SK-N-SH treated with all-trans-retinoic acid at 6 μM for 48 hours (cell line): ENCODE measurements around the gene SPATA3.

Experiments used
- ATAC-seq: fragments of 200-7000 bp; cut with Tn5 transposase; 3 replicates; pipeline ENCODE4 v1.9.1; 2020; ENCODE audit warnings: mild to moderate bottlenecking, moderate library complexity
- ARNTL ChIP-seq: fragments of 450-650 bp; formaldehyde crosslinking; IDR thresholded peaks from 2 replicates; pipeline ENCODE4 v1.5.0; 2020; ENCODE audit warnings: low read depth, mild to moderate bottlenecking, moderate library complexity, borderline replicate concordance
- BACH2 ChIP-seq: fragments of 250-450 bp; sonication (Bioruptor Pico); IDR thresholded peaks from 2 replicates; pipeline ENCODE4 v1.9.0; 2021; ENCODE audit warnings: mild to moderate bottlenecking, borderline replicate concordance
- CSDC2 ChIP-seq: fragments of 250-450 bp; sonication (Bioruptor Pico); IDR thresholded peaks from 2 replicates; pipeline ENCODE4 v1.5.0; 2020; ENCODE audit warnings: mild to moderate bottlenecking, moderate library complexity
- ESRRG ChIP-seq: fragments of 250-450 bp; sonication (Bioruptor Pico); IDR thresholded peaks from 2 replicates; pipeline ENCODE4 v1.6.1; 2021; ENCODE audit warnings: mild to moderate bottlenecking
- ISL1 ChIP-seq: fragments of 250-450 bp; sonication (Bioruptor Pico); IDR thresholded peaks from 2 replicates; pipeline ENCODE4 v2.1.2; 2022; ENCODE audit warnings: mild to moderate bottlenecking, moderate library complexity
- OSR1 ChIP-seq: fragments of 250-450 bp; sonication (Bioruptor Pico); IDR thresholded peaks from 2 replicates; pipeline ENCODE4 v1.8.0; 2022; ENCODE audit warnings: moderate library complexity, mild to moderate bottlenecking, inconsistent platforms
- PPARA ChIP-seq: fragments of 250-450 bp; sonication (Bioruptor Pico); IDR thresholded peaks from 2 replicates; pipeline ENCODE4 v1.5.0; 2020; ENCODE audit warnings: mild to moderate bottlenecking, borderline replicate concordance
- RARB ChIP-seq: fragments of 250-450 bp; sonication (Bioruptor Pico); IDR thresholded peaks from 2 replicates; pipeline ENCODE4 v1.8.0; 2021; ENCODE audit warnings: mild to moderate bottlenecking, moderate library complexity
- SNAI2 ChIP-seq: fragments of 250-450 bp; sonication (Bioruptor Pico); IDR thresholded peaks from 2 replicates; pipeline ENCODE4 v1.5.0; 2020; ENCODE audit warnings: mild to moderate bottlenecking, moderate library complexity
- TCF4 ChIP-seq: fragments of 250-450 bp; sonication (Bioruptor Pico); IDR thresholded peaks from 2 replicates; pipeline ENCODE4 v1.8.0; 2021; ENCODE audit warnings: mild to moderate bottlenecking, moderate library complexity, borderline replicate concordance
- TOX ChIP-seq: fragments of 250-450 bp; sonication (Bioruptor Pico); IDR thresholded peaks from 2 replicates; pipeline ENCODE4 v1.8.0; 2021; ENCODE audit warnings: mild to moderate bottlenecking, moderate library complexity, borderline replicate concordance
- ZC3H10 ChIP-seq: fragments of 250-450 bp; sonication (Bioruptor Pico); IDR thresholded peaks from 2 replicates; pipeline ENCODE4 v1.5.1; 2021; ENCODE audit warnings: mild to moderate bottlenecking, moderate library complexity
- ZFP3 ChIP-seq: fragments of 250-450 bp; sonication (Bioruptor Pico); IDR thresholded peaks from 2 replicates; pipeline ENCODE4 v1.5.0; 2020; ENCODE audit warnings: mild to moderate bottlenecking, moderate library complexity
- ZFP30 ChIP-seq: fragments of 450-650 bp; formaldehyde crosslinking; IDR thresholded peaks from 2 replicates; pipeline ENCODE4 v1.5.0; 2022; ENCODE audit warnings: mild to moderate bottlenecking, moderate library complexity
- ZNF565 ChIP-seq: fragments of 450-650 bp; formaldehyde crosslinking; conservative IDR thresholded peaks from 2 replicates; pipeline ENCODE4 v1.5.0; 2020; ENCODE audit warnings: low read depth, mild to moderate bottlenecking, moderate library complexity
- ZNF70 ChIP-seq: fragments of 450-650 bp; formaldehyde crosslinking; IDR thresholded peaks from 2 replicates; pipeline ENCODE4 v1.5.0; 2020; ENCODE audit warnings: mild to moderate bottlenecking, moderate library complexity
- ZNF8 ChIP-seq: fragments of 450-650 bp; formaldehyde crosslinking; IDR thresholded peaks from 2 replicates; pipeline ENCODE4 v1.5.0; 2020; ENCODE audit warnings: mild to moderate bottlenecking, moderate library complexity
- TF ChIP-seq, protein P1 (sequence below): fragments of 250-450 bp; sonication (Bioruptor Pico); IDR thresholded peaks from 2 replicates; pipeline ENCODE4 v1.5.1; 2021; ENCODE audit warnings: mild to moderate bottlenecking, moderate library complexity
- TF ChIP-seq, protein P2 (sequence below): fragments of 250-450 bp; sonication (Bioruptor Pico); IDR thresholded peaks from 2 replicates; pipeline ENCODE4 v1.5.0; 2020; ENCODE audit warnings: mild to moderate bottlenecking, moderate library complexity
- TF ChIP-seq, protein P3 (sequence below): fragments of 250-450 bp; sonication (Bioruptor Pico); IDR thresholded peaks from 2 replicates; pipeline ENCODE4 v1.8.0; 2021; ENCODE audit warnings: low read depth, mild to moderate bottlenecking, moderate library complexity, borderline replicate concordance
- TF ChIP-seq, protein P4 (sequence below): fragments of 250-450 bp; sonication (Bioruptor Pico); IDR thresholded peaks from 2 replicates; pipeline ENCODE4 v1.5.1; 2020; ENCODE audit warnings: low read depth, mild to moderate bottlenecking, moderate library complexity
- TF ChIP-seq, protein P5 (sequence below): fragments of 250-450 bp; sonication (Bioruptor Pico); IDR thresholded peaks from 2 replicates; pipeline ENCODE4 v1.8.0; 2020; ENCODE audit warnings: mild to moderate bottlenecking, moderate library complexity, borderline replicate concordance

SPATA3 gene

DNA sequence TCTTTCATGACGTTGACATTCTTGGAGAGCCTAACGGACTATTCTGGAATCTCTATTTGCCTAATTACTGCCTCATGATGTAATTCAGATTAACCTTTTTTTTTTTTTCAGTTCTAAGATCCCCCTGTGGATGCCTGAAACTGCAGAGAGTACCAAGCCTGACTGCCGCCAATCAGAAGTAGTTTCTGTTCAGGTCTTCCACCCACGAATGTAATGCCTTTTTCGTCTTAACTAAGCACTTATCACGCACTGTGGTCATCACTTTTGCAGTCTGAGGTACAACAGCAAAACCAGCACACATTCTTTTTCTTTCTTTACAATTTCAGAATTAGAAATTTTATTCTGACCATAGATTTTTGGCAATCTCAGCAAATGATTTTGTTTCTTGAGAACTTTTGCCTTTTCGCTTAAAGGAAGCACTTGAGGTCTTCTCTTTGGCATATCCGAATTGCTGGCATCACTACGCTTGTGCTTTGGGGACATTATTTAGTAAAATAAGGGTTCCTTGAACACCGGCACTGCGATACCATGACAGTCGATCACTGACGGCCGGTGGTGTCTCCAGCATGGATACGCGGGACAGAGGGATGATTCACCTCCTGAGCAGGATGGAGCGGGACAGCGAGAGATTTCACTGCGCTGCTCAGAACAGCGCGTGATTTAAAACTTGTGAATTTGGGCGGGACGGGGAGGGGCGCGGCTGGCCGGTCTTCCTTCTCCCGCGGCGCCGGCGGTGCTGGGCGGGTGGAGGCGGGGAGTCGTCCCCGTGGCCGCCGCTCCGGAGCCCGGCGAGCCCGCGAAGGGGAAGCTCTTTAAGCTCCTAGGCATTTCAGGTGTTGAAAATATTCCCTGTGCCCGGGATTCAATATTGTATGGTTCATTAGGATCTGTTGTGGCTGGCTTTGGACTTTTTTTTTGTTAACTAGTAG, 38.8 kb upstream of the SPATA3 start:
- TF ChIP-seq, protein P1, sequence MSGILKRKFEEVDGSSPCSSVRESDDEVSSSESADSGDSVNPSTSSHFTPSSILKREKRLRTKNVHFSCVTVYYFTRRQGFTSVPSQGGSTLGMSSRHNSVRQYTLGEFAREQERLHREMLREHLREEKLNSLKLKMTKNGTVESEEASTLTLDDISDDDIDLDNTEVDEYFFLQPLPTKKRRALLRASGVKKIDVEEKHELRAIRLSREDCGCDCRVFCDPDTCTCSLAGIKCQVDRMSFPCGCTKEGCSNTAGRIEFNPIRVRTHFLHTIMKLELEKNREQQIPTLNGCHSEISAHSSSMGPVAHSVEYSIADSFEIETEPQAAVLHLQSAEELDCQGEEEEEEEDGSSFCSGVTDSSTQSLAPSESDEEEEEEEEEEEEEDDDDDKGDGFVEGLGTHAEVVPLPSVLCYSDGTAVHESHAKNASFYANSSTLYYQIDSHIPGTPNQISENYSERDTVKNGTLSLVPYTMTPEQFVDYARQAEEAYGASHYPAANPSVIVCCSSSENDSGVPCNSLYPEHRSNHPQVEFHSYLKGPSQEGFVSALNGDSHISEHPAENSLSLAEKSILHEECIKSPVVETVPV = no peak
- TF ChIP-seq, protein P2, sequence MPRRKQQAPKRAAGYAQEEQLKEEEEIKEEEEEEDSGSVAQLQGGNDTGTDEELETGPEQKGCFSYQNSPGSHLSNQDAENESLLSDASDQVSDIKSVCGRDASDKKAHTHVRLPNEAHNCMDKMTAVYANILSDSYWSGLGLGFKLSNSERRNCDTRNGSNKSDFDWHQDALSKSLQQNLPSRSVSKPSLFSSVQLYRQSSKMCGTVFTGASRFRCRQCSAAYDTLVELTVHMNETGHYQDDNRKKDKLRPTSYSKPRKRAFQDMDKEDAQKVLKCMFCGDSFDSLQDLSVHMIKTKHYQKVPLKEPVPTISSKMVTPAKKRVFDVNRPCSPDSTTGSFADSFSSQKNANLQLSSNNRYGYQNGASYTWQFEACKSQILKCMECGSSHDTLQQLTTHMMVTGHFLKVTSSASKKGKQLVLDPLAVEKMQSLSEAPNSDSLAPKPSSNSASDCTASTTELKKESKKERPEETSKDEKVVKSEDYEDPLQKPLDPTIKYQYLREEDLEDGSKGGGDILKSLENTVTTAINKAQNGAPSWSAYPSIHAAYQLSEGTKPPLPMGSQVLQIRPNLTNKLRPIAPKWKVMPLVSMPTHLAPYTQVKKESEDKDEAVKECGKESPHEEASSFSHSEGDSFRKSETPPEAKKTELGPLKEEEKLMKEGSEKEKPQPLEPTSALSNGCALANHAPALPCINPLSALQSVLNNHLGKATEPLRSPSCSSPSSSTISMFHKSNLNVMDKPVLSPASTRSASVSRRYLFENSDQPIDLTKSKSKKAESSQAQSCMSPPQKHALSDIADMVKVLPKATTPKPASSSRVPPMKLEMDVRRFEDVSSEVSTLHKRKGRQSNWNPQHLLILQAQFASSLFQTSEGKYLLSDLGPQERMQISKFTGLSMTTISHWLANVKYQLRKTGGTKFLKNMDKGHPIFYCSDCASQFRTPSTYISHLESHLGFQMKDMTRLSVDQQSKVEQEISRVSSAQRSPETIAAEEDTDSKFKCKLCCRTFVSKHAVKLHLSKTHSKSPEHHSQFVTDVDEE (CRISPR knock-in tag) = no peak
- TF ChIP-seq ZNF70 (CRISPR knock-in tag) = no peak
- no peak for TF ChIP-seq BACH2
- TF ChIP-seq ZC3H10 (CRISPR knock-in tag) = no peak
- TF ChIP-seq CSDC2 (CRISPR knock-in tag) = no peak
- no peak for TF ChIP-seq ARNTL (CRISPR knock-in tag)
- TF ChIP-seq TOX (CRISPR knock-in tag) = no peak
- TF ChIP-seq TCF4 (CRISPR knock-in tag) = no peak
- TF ChIP-seq, protein P3, sequence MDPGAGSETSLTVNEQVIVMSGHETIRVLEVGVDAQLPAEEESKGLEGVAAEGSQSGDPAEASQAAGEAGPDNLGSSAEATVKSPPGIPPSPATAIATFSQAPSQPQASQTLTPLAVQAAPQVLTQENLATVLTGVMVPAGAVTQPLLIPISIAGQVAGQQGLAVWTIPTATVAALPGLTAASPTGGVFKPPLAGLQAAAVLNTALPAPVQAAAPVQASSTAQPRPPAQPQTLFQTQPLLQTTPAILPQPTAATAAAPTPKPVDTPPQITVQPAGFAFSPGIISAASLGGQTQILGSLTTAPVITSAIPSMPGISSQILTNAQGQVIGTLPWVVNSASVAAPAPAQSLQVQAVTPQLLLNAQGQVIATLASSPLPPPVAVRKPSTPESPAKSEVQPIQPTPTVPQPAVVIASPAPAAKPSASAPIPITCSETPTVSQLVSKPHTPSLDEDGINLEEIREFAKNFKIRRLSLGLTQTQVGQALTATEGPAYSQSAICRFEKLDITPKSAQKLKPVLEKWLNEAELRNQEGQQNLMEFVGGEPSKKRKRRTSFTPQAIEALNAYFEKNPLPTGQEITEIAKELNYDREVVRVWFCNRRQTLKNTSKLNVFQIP (CRISPR knock-in tag) = no peak
- no peak for TF ChIP-seq SNAI2 (CRISPR knock-in tag)
- TF ChIP-seq ZNF8 (CRISPR knock-in tag) = no peak
- no peak for TF ChIP-seq ISL1 (CRISPR knock-in tag)
- no peak for TF ChIP-seq ZNF565 (CRISPR knock-in tag)
- TF ChIP-seq ESRRG (CRISPR knock-in tag) = no peak

DNA sequence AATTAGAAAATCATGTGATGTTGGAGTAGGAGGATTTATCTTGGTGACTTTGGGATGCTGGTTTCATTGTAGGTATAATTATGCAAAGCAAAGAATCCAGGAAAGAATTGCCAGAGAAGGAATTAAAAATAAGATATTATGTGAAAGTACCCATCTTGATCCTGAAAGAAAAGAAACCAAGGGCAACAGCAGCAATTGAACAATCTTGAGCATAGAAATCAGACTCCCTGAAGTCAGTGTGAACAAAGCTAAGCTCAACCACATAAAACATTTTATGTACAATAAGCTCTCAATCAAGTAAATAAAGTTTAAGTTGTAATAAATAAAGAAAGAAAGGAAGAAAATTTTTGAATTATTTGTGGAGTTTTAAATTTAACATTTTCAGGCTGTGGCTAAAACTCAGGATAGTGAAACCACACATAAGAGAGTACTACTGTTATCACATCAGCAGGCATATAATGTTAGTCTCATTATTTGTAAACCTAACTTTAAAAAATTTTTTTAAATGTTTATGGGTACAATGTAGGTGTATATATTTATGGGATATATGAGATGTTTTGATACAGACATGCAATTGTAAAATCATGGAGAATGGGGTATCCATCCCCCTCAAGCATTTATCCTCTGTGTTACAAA, 38.0 kb upstream of the SPATA3 start:
- TF ChIP-seq, protein P4, sequence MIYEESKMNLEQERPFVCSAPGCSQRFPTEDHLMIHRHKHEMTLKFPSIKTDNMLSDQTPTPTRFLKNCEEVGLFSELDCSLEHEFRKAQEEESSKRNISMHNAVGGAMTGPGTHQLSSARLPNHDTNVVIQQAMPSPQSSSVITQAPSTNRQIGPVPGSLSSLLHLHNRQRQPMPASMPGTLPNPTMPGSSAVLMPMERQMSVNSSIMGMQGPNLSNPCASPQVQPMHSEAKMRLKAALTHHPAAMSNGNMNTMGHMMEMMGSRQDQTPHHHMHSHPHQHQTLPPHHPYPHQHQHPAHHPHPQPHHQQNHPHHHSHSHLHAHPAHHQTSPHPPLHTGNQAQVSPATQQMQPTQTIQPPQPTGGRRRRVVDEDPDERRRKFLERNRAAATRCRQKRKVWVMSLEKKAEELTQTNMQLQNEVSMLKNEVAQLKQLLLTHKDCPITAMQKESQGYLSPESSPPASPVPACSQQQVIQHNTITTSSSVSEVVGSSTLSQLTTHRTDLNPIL = no peak
- no peak for TF ChIP-seq RARB (CRISPR knock-in tag)
- no peak for TF ChIP-seq PPARA (CRISPR knock-in tag)
- no peak for TF ChIP-seq ZFP3 (CRISPR knock-in tag)
- no peak for TF ChIP-seq ZFP30
- TF ChIP-seq TCF4 (CRISPR knock-in tag) = no peak
- TF ChIP-seq ARNTL (CRISPR knock-in tag) = no peak
- no peak for TF ChIP-seq ZNF565 (CRISPR knock-in tag)
- no peak for TF ChIP-seq CSDC2 (CRISPR knock-in tag)
- no peak for TF ChIP-seq OSR1 (CRISPR knock-in tag)
- TF ChIP-seq, protein P2 (CRISPR knock-in tag) = no peak
- TF ChIP-seq, protein P5, sequence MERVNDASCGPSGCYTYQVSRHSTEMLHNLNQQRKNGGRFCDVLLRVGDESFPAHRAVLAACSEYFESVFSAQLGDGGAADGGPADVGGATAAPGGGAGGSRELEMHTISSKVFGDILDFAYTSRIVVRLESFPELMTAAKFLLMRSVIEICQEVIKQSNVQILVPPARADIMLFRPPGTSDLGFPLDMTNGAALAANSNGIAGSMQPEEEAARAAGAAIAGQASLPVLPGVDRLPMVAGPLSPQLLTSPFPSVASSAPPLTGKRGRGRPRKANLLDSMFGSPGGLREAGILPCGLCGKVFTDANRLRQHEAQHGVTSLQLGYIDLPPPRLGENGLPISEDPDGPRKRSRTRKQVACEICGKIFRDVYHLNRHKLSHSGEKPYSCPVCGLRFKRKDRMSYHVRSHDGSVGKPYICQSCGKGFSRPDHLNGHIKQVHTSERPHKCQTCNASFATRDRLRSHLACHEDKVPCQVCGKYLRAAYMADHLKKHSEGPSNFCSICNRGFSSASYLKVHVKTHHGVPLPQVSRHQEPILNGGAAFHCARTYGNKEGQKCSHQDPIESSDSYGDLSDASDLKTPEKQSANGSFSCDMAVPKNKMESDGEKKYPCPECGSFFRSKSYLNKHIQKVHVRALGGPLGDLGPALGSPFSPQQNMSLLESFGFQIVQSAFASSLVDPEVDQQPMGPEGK = no peak
- ATAC-seq = peak; percentile 39; the same call in 2 of the 3 replicates

More for the DNA sequence above, 38.8 kb upstream of the SPATA3 start:
- peak; percentile 93 for ATAC-seq
